ENCODE results near the gene CEP41. TPM values are rescaled to one million over a fixed set of nuclear protein-coding genes. Genes with fewer than 3 reads are reported as not detected.

Gene CEP41
- total and polyA plus RNA-seq, 2 of the 13 experiments (the other 11 are each of a cell fraction or from before 2014, with no cell fraction given): 8.7 to 9.0 TPM

- TF ChIP-seq THRA (CRISPR knock-in tag; IDR thresholded peaks at IDR 0.05; ENCODE audit: borderline replicate concordance) (peak; percentile 76), HDAC6 (IDR thresholded peaks at IDR 0.05; ENCODE audit: low read depth, low read length) (no peak), BCL3 (CRISPR knock-in tag; IDR thresholded peaks at IDR 0.05) (peak; percentile 63), TOE1 (CRISPR knock-in tag; IDR thresholded peaks at IDR 0.05) (peak; percentile 69; the same call in 1 of the 2 replicates), ZKSCAN1 (IDR thresholded peaks at IDR 0.05; ENCODE audit: low read length) (no peak), ZNF329 (CRISPR knock-in tag; IDR thresholded peaks at IDR 0.05; ENCODE audit: low read depth) (peak; percentile 38; the same call in 1 of the 2 replicates), KLF13 (CRISPR knock-in tag; IDR thresholded peaks at IDR 0.05) (0 out of 2 replicates have a peak, but pooled peaks have one; percentile 47), IRX3 (CRISPR knock-in tag; IDR thresholded peaks at IDR 0.05; ENCODE audit: borderline replicate concordance, low read depth) (peak; percentile 70; the same call in 1 of the 2 replicates), ZNF761 (CRISPR knock-in tag; conservative IDR thresholded peaks at IDR 0.05) (peak; percentile 59; the same call in 1 of the 2 replicates), FOSL2 (CRISPR knock-in tag; IDR thresholded peaks at IDR 0.05) (peak; percentile 64), HOXD1 (CRISPR knock-in tag; IDR thresholded peaks at IDR 0.05) (no peak), KDM5A (IDR thresholded peaks at IDR 0.05; ENCODE audit: borderline replicate concordance, low read length) (no peak), JDP2 (CRISPR knock-in tag; IDR thresholded peaks at IDR 0.05; ENCODE audit: borderline replicate concordance) (no peak), ZNF576 (CRISPR knock-in tag; IDR thresholded peaks at IDR 0.05) (no peak), ZBTB14 (CRISPR knock-in tag; IDR thresholded peaks at IDR 0.05) (no peak), BRD4 (CRISPR knock-in tag; IDR thresholded peaks at IDR 0.05) (0 out of 2 replicates have a peak, but pooled peaks have one; percentile 24), HCFC1 (IDR thresholded peaks at IDR 0.05; ENCODE audit: low read depth, low read length) (no peak; the same call in 1 of the 2 replicates), GATAD1 (CRISPR knock-in tag; IDR thresholded peaks at IDR 0.05) (peak; percentile 78), TFDP1 (CRISPR knock-in tag; IDR thresholded peaks at IDR 0.05; ENCODE audit: borderline replicate concordance) (peak; percentile 92; the same call in 1 of the 2 replicates), RAD21 (CRISPR knock-in tag; IDR thresholded peaks at IDR 0.05) (peak; percentile 69; the same call in 1 of the 2 replicates), RFX3 (CRISPR knock-in tag; IDR thresholded peaks at IDR 0.05) (no peak)
Observed at GRCh38 chr7:130486114-130486953, 45.5 kb upstream of the CEP41 start (continued).

All from HepG2 (cell line).